Left renal cortex interstitium (tissue), 4 donors: ENCODE measurements around the gene PPM1H. TPM values are rescaled to one million over a fixed set of nuclear protein-coding genes. Genes with fewer than 3 reads are reported as not detected.

Experiments used
- DNase-seq, 4 donors: peaks; one replicate each; pipeline ENCODE4 v3.0.0-alpha.2; 2013; ENCODE audit warnings: low read depth in 4 of 4, low spot score in 2 of 4, missing footprints in 1 of 4
- polyA plus RNA-seq, 4 donors: library from polyadenylated mRNA; unstranded; fragments of 120-200 nt; gene quantifications; one replicate each; pipeline ENCODE4 v1.2.1, GENCODE V29; 2013; ENCODE audit not compliant: insufficient read length in 4 of 4

The PPM1H gene
- polyA plus RNA-seq, 4 donors: 26.2 to 27.8 (median 27.0) TPM

- DNase-seq: peak; percentile 37 to 63 (median 58)
Measured at GRCh38 chr12:62631471-62632410, 303.2 kb downstream of the PPM1H start.

GRCh38 chr12:62629971-62630739 is 304.8 kb downstream of the PPM1H start:
- no peak for DNase-seq

- DNase-seq: no peak
Measured at GRCh38 chr12:62629413-62629812, 305.5 kb downstream of the PPM1H start.

- no peak for DNase-seq
Measured at GRCh38 chr12:62627181-62627580, 307.8 kb downstream of the PPM1H start.

- DNase-seq: no peak
Measured at GRCh38 chr12:62625228-62625627, 309.7 kb downstream of the PPM1H start.

- DNase-seq: no peak
Measured at GRCh38 chr12:62622177-62622576, 312.8 kb downstream of the PPM1H start.

- no peak for DNase-seq
Measured at GRCh38 chr12:62621101-62621638, 313.8 kb downstream of the PPM1H start.

- DNase-seq: no peak
Measured at GRCh38 chr12:62618930-62619329, 316.0 kb downstream of the PPM1H start.

- no peak for DNase-seq
Measured at GRCh38 chr12:62618319-62618718, 316.6 kb downstream of the PPM1H start.

- DNase-seq: peak in 1 of 4 donors; percentile 8
Measured at GRCh38 chr12:62613081-62613480, 321.9 kb downstream of the PPM1H start.

GRCh38 chr12:62606654-62607053 is 328.3 kb downstream of the PPM1H start:
- no peak for DNase-seq

GRCh38 chr12:62605981-62606380 is 329.0 kb downstream of the PPM1H start:
- DNase-seq: no peak

- DNase-seq: peak in 2 of 4 donors; percentile 14 to 16
Measured at GRCh38 chr12:62604871-62605270, 330.1 kb downstream of the PPM1H start.

GRCh38 chr12:62604373-62604772 is 330.6 kb downstream of the PPM1H start:
- DNase-seq: peak in 1 of 4 donors; percentile 6

- DNase-seq: peak in 3 of 4 donors; percentile 15 to 53 (median 42)
Measured at GRCh38 chr12:62603811-62604098, 331.2 kb downstream of the PPM1H start.

- DNase-seq: peak; percentile 72 to 82 (median 80)
Measured at GRCh38 chr12:62603061-62603810, 331.7 kb downstream of the PPM1H start.

- DNase-seq: peak; percentile 80 to 92 (median 86)
Measured at GRCh38 chr12:62602255-62603060, 332.5 kb downstream of the PPM1H start.

- peak in 1 of 4 donors; percentile 4 for DNase-seq
Measured at GRCh38 chr12:62601765-62602164, 333.2 kb downstream of the PPM1H start.

GRCh38 chr12:62599854-62600437 is 335.0 kb downstream of the PPM1H start:
- DNase-seq: no peak
